NCI-H187 (cell line): ENCODE measurements around the gene TMEM74B.

Experiments used
- DNase-seq, 2 experiments: peaks; one replicate each; lab custom pipeline; 2025; lab: John Stamatoyannopoulos, UW

The TMEM74B gene

DNA sequence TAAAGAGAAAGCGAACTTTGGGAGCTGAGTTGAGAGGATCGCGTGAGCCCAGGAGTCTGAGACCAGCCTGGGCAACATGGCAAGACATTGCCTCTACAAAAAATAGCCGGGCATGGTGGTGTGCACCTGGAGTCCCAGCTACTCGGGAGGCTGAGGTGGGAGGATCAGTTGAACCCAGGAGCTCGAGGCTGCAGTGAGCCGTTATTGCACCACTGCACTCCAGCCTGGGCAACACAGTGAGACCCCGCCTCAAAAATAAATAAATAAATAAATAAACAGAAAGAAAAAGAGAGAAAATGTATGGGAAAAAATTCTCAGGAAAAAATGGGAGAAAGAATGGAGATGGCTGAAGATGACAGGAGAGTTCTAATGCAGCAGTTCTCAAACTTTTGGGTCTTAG lies 21.0 kb upstream of the TMEM74B start:
- DNase-seq, result no peak

DNA sequence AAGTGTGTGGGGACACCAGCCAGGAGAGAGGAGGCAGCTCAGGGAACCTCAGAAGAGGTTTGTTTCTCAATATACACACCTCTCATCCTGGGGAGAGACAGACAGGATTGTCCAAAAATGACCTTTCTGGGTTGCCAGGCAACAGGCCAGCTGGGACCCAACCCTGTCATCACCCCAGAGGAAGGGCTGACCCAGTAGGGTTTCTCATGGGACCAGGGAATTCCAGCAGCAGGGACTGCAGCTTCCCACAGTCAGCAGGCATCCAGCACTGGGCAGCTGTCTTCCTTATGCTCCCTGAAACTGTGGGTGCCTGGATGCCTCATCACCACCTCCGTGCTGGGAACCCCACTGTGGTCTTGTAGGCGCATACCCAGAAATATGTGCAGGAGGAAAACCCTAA lies 19.8 kb upstream of the TMEM74B start:
- DNase-seq, result no peak

DNA sequence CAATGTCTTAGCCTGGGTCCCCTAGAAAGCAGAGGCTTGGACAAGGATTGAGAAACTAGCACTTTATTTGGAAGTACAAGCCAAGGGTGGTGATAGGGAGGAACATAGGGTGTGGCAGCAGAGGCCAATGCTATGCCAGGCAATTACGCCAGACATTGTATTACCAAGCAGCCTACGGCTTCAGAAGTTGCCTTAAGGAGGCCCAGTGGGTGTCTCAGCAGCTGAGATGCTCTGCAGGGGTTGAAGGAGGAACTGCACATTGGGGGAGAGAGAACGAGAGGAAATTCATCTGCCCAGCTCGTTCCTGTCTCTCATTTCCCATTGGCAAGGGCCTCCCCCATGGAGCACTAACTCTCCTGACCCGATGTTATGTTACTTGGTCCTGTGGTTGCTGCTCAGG lies 19.3 kb upstream of the TMEM74B start:
- DNase-seq, result no peak

DNA sequence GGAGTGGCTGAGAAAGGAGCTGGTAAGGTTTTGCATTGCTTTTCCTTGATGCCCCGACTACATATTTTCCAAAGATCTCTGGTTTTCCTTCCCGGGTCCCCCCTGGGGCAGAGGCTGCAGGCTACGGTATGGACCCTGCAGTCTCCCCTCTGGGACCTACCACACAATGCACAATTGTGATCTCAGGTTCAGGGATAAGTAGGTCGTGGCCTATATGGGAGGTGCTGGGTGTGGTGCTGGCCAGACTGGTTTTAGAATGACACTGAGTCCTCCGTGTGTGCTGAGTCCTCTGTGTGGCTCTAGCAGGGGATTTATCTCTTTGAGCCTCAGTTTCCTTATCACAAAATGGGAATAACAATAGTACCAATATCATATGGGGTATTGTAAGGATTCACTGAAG lies 18.8 kb upstream of the TMEM74B start:
- DNase-seq, result no peak

DNA sequence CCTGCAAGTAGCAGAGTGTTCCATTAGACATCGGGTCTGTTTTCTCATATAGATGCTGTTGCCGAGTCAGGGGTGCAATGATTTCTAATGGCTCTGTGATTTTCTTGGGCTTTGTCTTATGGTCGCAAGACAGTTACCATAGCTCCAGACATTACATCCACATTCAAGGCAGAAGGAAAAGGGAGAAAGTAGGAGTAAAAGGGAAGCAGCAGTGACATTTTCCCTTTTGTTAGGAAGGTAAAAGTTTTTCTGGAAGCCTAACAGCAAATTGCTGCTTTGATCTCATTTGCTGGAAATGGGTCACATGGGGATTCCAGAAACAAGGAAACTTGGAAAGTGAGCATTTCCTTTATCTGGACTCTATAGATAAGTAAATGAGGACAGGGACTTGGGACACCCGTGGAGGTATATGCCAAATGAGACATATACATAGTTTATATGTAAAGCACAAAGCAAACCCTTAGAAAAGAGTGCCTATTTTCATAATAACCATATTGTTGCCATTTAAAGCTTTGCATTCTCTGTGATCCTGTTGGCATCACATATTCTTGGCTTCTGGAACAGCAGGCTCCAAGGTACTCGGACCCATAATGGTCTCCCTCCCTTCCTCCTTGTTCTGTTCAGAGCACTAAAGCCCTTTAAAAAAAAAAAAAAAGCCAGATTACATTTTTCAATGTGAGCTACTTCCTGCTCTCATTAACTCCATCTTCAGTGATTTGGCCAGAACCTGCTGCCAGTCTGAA lies 18.2 kb upstream of the TMEM74B start, which contains the start of gene C20orf202:
Gene C20orf202, plus strand, starts transcription at position 693 of the 743 bp plus-strand sequence. CDS start 132 bp downstream, outside the sequence.
- DNase-seq, result no peak

DNA sequence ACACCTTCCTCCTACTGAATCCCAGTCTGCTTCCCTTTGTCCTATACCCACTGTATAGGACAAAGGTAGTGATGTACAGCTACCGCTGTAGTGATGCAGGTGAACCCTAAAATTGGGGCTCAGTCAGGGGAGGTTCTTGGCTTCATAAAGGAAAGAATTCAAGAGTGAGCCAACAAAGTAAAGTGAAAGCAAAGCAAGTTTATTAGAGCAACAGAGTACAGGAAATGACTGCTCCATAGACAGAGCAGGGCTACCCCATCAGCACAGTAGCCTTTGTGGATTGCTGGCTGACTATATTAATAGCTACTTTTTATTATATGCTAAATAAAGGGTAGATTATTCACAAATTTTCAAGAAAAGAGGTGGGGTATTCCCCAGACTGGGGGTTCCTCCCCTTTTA lies 15.2 kb upstream of the TMEM74B start:
- no peak for DNase-seq

DNA sequence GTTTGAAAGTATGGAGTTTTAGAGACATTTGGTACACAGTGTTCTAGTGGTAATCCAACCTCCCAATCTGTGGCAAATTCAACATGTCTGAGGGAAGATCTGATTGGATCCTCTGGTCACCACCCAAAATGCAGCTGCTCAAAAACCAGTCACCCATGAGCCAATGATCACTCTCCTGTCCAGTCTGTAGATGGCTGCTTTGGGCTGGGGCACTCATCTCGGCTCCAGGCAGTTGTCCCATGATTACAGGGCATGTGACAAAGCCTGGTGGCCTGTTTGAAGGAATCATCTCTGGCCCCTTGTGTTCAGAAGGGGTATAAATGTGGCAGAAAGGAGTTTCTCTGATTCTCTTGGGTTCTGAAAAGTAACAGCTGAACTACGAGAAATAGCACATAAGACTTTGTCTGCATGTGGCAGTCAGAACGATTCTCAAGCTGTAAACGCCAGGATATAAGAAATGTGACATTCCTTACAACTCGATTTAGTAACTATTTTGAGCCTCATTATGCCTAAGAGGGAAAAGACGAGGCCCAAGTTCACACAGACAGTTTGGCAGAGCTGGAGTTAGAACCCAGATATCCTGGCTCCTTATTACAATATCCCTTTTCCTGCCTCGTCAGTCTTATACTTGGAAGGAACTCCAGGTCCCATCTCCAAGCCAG lies 14.6 kb upstream of the TMEM74B start:
- no peak for DNase-seq

DNA sequence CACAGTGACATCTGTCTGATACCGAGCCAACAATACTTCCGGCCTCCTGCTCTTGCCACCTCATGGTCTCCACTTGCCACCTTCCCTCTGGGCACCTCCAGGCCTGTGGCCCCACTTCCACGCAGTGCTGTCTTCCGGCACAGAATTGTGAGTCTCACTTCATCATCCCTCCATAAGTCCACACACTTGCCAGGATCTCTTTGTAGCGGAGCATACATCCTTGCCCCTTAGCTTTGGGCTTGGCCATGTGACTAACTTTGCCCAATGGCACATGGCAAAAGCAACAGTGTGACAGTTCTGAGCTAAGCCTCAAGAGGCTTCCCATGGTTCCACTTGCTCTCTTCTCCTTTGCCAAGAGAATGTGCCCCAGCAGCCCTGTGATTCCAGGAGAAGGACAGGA lies 14.0 kb upstream of the TMEM74B start:
- DNase-seq, result no peak

DNA sequence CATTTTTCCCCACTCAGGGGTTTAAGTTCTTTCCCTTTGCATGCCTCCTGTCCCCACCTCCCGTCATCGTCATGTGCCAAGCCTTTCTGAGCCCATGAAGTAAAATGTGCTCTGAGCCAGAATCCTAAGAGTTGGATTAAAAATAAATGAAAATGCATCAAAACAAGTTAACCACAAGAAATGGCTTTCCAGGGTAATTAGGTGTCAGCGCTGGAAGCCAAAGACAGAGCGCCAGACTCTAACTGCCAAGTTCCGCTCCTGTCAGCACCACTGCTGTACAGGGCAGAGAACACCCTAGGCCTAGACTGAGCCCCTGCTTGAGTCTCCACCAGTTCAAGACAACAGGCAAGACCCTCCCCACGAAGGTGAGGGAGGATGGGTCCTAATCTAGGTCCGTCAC lies 13.0 kb upstream of the TMEM74B start:
- DNase-seq, result no peak

DNA sequence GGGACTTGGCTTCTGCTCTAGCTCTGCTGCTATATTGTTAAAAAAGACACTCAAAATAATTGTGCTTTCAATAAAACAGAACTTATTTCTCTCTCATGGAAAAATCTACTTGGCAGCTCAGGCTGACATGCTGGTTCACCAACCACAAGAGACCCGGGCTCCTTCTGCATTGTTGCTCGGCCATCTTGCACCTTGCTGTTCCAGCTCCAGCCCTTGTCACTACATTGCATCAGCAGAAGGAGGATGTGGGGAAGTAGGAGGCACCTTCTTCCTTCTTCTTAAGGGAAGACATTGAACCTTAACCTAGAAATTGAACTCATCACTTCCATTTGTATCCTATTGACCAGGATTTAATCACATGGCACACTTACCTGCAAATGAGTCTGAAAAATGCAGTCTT lies 11.9 kb upstream of the TMEM74B start:
- no peak for DNase-seq

DNA sequence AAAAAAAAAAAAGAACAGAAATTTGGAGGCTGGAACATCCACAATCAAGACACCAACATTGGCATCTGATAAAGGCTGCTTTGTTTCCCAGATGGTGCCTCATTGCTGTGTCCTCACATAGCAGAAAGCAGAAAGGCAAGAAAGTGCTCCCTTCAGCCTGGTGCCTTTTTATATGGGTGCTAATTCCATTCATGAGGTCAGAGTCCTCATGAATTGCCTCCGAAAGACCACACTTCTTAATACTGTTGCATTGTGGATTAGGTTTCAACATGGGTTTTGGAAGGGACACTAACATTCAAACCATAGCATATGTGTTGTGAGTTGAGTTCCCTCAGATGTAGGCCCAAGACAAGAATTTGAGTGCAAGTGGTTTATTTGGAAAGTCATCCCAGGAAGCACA lies 10.4 kb upstream of the TMEM74B start:
- no peak for DNase-seq

DNA sequence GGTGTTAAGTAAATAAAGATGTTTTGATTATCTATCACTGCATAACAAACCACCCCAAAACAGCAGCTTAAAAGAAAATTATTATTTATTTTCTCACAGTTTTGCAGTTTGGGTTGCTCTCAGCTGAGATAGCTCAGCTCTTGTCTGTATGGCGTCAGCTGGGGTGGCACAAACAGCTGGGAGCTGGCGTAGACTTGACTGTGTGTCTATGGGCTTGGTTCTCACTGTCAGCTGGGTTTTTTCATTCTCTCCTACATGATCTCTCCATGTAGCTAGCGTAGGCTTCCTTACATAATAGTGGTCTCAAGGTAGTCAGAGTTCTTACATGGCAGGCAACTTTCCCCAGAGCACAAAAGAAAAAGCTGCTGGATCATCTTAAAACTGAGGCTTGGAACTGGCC lies 6.5 kb upstream of the TMEM74B start:
- no peak for DNase-seq

DNA sequence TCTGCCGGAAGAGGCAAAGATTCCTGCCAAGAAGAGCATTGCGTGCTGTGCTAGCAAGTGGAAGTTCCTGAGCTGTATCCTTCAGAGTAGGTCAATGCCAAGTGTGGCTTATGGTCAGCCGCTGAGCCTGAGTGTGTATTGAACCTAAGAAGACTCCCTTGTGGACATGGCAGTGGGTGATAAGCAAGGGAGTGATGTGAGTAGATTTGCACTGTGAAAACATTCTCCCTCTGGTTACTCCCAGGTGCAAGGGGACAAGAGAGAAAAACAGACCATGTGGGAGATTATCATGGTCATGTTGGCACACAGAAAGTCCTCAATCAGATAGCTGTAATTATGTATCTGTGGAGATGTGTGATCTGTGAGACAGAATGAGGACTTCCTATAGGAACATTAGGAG lies 6.1 kb upstream of the TMEM74B start:
- no peak for DNase-seq

DNA sequence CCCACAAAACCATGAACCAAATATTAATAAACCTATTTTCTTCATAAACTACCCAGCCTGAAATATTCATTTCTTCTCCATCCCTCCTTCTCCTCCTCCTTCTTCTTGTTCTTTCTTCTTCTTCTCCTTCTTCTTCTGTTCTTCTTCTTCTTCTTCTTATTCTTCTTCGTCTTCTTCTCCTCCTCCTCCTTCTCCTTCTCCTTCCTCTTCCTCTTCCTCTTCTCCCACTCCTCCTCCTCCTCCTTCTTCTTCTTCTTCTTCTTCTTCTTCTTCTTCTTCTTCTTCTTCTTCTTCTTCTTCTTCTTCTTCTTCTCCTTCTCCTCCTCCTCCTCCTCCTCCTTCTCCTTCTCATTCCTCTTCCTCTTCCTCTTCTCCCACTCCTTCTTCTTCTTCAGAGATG lies 5.0 kb upstream of the TMEM74B start:
- DNase-seq, result no peak

DNA sequence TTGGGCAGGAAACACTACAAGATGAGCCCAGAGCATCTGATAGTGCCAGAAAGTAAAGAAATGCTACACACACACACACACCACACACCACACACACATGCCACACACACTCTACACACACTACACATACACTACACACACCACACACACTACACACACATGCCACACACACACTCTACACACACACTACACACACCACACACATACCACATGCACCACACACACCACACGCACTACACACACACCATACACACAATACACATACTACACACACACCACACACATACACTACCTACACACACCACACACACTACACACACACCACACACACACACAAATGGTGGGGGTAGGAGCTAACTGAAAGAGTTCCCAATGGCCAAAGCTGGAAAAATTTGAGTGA lies 3.6 kb upstream of the TMEM74B start:
- DNase-seq, result no peak

DNA sequence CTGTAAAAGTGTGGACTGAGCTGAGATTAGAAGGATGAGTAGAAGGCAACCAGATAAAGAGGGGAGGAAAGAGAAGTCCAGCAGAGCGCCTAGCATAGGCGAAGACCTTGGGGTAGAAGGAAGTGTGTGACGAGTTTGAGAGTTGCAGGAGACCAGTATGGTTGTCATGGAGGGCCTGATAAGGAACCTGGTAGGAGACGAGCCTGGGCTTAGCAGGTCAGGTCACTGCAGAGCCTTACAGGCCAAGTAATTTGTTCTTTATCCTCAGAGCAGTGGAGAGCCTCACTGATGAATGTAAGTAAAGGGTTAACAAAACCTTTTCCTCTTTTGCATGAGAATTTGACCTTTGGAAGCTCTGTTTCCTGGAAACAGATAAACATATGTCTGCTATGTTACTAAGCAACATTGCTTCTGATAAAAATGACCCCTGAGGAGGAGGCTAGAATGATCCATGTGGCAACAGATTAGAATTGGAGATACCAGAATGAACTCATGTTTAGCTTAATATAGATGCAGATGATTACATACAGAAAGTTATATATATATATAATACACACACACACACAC lies 2.9 kb upstream of the TMEM74B start:
- no peak for DNase-seq

DNA sequence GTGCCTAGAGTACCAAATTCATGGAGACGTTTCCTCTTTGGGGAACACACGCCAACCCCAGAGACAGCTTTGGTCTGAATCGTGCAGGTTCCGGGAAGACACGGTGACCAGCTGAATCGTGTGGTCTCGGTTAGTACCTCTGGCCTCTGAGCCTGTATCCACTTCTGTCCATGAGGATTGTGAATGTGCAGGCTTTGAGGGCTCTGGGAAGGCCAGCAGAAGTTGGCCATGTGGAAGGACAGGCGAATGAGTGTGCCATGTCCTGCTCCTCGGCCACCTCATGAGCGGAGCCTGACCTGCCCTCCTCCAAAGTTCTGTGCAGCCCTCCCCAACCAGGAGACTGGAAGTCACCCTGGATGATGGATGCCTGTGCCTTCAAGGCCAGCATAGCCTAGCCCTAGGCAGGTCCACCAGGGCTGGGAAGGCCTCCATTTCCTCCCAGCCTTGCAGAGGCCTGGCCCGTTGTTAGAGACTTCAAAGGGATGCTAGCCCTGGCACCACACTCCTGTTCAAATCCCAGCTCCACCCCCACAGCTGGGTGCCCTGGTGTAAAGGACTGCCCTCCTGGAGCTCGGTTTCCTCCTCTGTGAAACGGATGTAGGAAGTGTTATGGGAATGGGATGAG lies 1.7 kb upstream of the TMEM74B start:
- DNase-seq, result no peak

DNA sequence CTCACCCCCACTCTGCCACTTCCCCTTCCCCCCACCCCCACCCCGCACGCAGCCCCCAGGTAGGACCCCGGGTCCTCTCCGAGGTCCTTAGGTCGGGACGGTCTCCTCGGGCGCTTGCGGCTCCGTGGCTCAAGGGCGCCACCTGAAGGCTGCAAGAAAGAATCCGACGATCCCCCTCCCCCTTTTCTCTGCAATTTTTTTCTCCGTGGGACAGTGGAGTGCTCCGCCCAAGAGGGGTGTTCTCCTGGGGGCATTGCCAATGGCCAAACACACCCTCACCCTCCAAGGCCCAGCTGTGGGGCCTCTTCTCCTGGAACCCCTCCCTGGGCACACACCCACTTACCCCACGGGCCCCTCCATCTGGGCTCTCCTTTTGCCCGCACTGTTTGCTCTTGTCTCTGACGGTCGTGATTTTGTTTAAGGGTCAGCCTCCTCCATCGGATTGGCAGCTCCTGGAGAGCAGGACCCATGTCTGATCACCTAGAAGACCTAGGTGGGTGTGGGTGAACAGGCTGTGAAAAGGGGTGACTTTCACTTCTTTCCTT lies 1.1 kb upstream of the TMEM74B start:
- DNase-seq, result no peak

DNA sequence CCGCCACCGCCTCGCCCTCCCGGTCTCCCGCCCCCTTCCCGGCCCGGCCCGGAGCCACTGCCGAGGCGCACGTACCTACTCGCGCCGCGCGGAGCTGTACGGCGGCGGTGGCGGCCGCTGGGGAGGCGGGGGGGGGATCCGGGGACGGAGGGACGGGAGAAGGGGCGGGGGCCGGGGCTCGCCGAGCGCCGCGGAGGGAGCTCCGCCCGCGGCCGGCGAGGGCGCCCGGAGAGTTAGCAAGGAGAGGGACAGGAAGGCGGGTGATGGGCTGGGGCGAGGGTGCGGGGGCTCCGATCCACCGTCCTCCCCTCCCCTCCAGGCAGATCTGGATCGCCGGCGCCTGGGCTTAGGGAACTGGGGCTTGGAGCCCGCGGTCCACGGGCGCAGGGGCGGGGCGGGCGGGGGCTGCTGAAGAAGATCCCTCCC lies 548 bp upstream of the TMEM74B start:
- no peak for DNase-seq

DNA sequence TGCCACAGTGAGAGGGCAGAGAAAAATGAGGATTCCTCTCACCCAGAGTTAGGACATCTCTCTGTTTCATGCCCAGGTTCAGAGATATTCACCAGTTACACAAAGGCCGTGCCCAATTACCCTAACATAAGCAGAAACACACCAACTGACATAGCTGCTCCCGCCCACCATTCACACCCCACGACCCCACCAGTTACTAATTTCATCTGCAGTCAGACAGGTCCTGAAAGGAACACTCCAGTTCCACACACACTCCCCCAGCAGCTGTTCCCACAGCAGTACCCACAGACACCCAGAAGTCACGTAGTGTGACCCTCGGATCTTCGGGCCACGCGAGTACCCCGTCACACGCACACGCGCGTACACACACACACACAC lies 532 bp downstream of the TMEM74B start:
- DNase-seq, result no peak

DNA sequence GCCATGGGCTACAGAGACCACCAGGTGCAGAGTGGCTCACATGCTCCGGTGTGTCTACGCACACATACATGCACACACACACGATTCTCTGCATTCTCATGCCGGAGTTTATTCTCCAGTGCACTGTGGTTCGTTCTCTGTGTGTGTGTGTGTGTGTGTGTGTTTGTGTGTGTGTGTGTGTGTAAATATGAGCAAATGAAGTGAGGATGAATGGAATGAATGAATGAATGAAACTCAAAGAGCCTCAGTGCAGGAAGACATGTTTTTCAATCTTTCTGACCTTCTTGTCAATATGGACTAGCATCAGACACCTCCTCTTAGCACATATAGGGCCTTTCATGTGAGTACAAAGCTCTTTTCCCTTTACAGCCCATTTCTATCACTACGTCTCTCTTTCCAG lies 1.6 kb downstream of the TMEM74B start:
- DNase-seq, result no peak

DNA sequence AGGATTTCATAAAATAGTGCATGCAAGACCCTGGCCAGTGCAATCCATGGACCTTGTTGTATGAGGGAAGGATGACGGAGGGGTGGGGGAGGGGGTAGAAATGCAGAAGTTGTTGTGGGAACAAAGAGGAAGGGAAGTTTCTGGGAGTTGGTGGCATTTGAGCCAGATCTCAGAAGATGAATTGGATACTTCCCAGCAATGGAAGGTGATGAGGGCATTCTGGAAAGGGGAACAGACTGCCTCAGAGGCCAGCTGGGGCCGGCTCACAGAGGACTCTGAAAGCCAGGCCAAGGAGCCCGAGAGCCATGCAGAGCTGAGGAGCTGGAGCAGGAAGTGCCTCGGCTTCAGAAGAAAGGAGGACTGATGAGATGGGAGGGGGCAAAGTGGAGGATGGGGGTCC lies 2.7 kb downstream of the TMEM74B start:
- DNase-seq, result no peak

DNA sequence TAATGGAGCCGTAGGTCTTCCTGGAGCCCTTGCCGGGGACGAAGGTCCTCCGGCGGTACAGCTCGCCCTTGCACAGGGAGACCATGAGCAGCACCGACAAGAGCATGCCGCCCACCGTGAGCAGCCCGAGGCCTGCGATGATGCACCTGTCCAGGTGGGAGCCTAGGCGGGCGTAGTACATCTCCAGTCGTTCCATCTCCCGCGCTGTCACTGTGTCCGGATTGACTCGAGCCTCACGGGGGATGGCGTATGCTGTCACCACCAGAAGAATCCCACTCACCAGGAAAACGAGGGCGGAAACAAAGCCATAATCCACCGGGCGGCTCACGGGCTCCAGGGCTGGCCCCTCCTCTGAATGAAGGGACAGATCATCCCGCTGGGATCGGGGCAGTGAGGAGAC lies 3.8 kb downstream of the TMEM74B start:
- DNase-seq, result no peak
